OCI-LY1 (cell line): ENCODE results near the gene ADAMTS1.
A peak's percentile ranks its signal among the peaks of the same experiment; 100 is the strongest.

Experiments used
- H2AFZ ChIP-seq: fragments of 200-600 bp; sonication (generic), shearing (Covaris generic); 2 replicates; pipeline ENCODE4 v1.6.0; 2014; ENCODE audit warnings: antibody characterized with exemption, mild to moderate bottlenecking, low read length
- H3F3A ChIP-seq: fragments of 200-600 bp; sonication (generic), shearing (Covaris generic); 2 replicates; pipeline ENCODE4 v1.6.0; 2014; ENCODE audit warnings: mild to moderate bottlenecking, antibody characterized with exemption, low read length, moderate library complexity; ENCODE audit not compliant: insufficient read depth
- H3K27ac ChIP-seq: fragments of 200-600 bp; sonication (generic); 2 replicates; pipeline ENCODE4 v1.5.1; 2014; ENCODE audit warnings: low read length, mixed run types, mild to moderate bottlenecking, low read depth; ENCODE audit not compliant: poor library complexity, severe bottlenecking
- H3K27me3 ChIP-seq: fragments of 200-600 bp; sonication (generic); 2 replicates; pipeline ENCODE4 v1.6.0; 2014; ENCODE audit warnings: antibody characterized with exemption, mild to moderate bottlenecking, low read length, moderate library complexity; ENCODE audit not compliant: insufficient read depth
- H3K36me3 ChIP-seq: fragments of 200-600 bp; sonication (generic); 2 replicates; pipeline ENCODE4 v1.6.1; 2014; ENCODE audit warnings: mild to moderate bottlenecking, antibody characterized with exemption, low read length, moderate library complexity, mixed read lengths; ENCODE audit not compliant: insufficient read depth
- H3K4me1 ChIP-seq: fragments of 200-600 bp; sonication (generic); 2 replicates; pipeline ENCODE4 v1.5.1; 2014; ENCODE audit warnings: mild to moderate bottlenecking, low read length, moderate library complexity; ENCODE audit not compliant: insufficient read depth, severe bottlenecking
- H3K4me2 ChIP-seq: fragments of 200-600 bp; sonication (generic), shearing (Covaris generic); 2 replicates; pipeline ENCODE4 v1.6.1; 2014; ENCODE audit warnings: low read length
- H3K4me3 ChIP-seq: fragments of 200-600 bp; sonication (generic); 2 replicates; pipeline ENCODE4 v1.5.1; 2014; ENCODE audit warnings: low read length, low read depth, mild to moderate bottlenecking, mixed read lengths; ENCODE audit not compliant: poor library complexity, severe bottlenecking
- H3K79me2 ChIP-seq: fragments of 200-600 bp; shearing (Covaris generic); 2 replicates; pipeline ENCODE4 v1.6.1; 2016; ENCODE audit warnings: mixed run types, low read length, mixed read lengths; ENCODE audit not compliant: insufficient read depth
- H3K9ac ChIP-seq: fragments of 200-600 bp; sonication (generic), shearing (Covaris generic); 2 replicates; pipeline ENCODE4 v1.6.1; 2014; ENCODE audit warnings: mild to moderate bottlenecking, low read length, mixed read lengths
- H3K9me2 ChIP-seq: fragments of 200-600 bp; sonication (generic), shearing (Covaris generic); 2 replicates; pipeline ENCODE4 v1.6.1; 2014; ENCODE audit warnings: low read depth, mild to moderate bottlenecking, low read length, mixed read lengths
- H3K9me3 ChIP-seq: fragments of 200-600 bp; shearing (Covaris generic); 2 replicates; pipeline ENCODE4 v1.6.1; 2014; ENCODE audit warnings: low read length, mixed read lengths
- H4K20me1 ChIP-seq: fragments of 200-600 bp; sonication (generic), shearing (Covaris generic); 2 replicates; pipeline ENCODE4 v1.6.0; 2016; ENCODE audit warnings: mild to moderate bottlenecking, low read length; ENCODE audit not compliant: insufficient read depth
- CTCF ChIP-seq: fragments of 200-600 bp; sonication (generic), shearing (Covaris generic); IDR thresholded peaks from 2 replicates; pipeline ENCODE4 v1.5.1; 2017; ENCODE audit warnings: mild to moderate bottlenecking, antibody characterized with exemption, low read length, moderate library complexity, mixed read lengths
- EZH2 ChIP-seq: fragments of 200-600 bp; sonication (generic), shearing (Covaris generic); IDR thresholded peaks from 2 replicates; pipeline ENCODE4 v1.8.0; 2017; ENCODE audit warnings: borderline replicate concordance, mixed run types, mild to moderate bottlenecking, antibody characterized with exemption, low read length, moderate library complexity, mixed read lengths

Gene ADAMTS1

GRCh38 chr21:26881504-26882228 is 36.5 kb upstream of the ADAMTS1 start:
- no peaks in the 10 kb centered on the region for H3K79me2 ChIP-seq
- H3K36me3 ChIP-seq, result no peaks in the 10 kb centered on the region
- no peaks in the 10 kb centered on the region for H3K4me1 ChIP-seq
- H3K9ac ChIP-seq, result no peak overlapping the region
- H3K4me3 ChIP-seq, result no peak overlapping the region
- H3K9me3 ChIP-seq, result no peaks in the 10 kb centered on the region
- TF ChIP-seq CTCF, result peak; percentile 47
- no peak for TF ChIP-seq EZH2
- H3F3A ChIP-seq, result no peaks in the 10 kb centered on the region
- H3K4me2 ChIP-seq, result no peak overlapping the region
- no peak overlapping the region for H2AFZ ChIP-seq
- H3K27me3 ChIP-seq, result no peaks in the 10 kb centered on the region
- no peaks in the 10 kb centered on the region for H4K20me1 ChIP-seq
- H3K27ac ChIP-seq, result no peak overlapping the region
- no peaks in the 10 kb centered on the region for H3K9me2 ChIP-seq

- no peaks in the 10 kb centered on the region for H3K36me3 ChIP-seq
- H3K9me3 ChIP-seq, result no peaks in the 10 kb centered on the region
- H3K27ac ChIP-seq, result no peak overlapping the region
- no peaks in the 10 kb centered on the region for H3K79me2 ChIP-seq
- H3K4me1 ChIP-seq, result no peaks in the 10 kb centered on the region
- no peak for TF ChIP-seq EZH2
- TF ChIP-seq CTCF, result no peak
- no peak overlapping the region for H3K4me2 ChIP-seq
- H3K27me3 ChIP-seq, result no peaks in the 10 kb centered on the region
- no peaks in the 10 kb centered on the region for H3K9me2 ChIP-seq
- no peak overlapping the region for H3K4me3 ChIP-seq
- no peaks in the 10 kb centered on the region for H4K20me1 ChIP-seq
- no peak overlapping the region for H3K9ac ChIP-seq
- no peak overlapping the region for H2AFZ ChIP-seq
- no peaks in the 10 kb centered on the region for H3F3A ChIP-seq
These were observed 31.8 kb upstream of the ADAMTS1 start for GRCh38 chr21:26877018-26877417.

GRCh38 chr21:26874347-26874746 is 29.1 kb upstream of the ADAMTS1 start:
- Histone ChIP-seq H4K20me1 (no peaks in the 10 kb centered on the region), H3K9ac (no peak overlapping the region), H3K36me3 (no peaks in the 10 kb centered on the region), H3K27ac (no peak overlapping the region), H3K79me2 (no peaks in the 10 kb centered on the region), H3K4me1 (no peaks in the 10 kb centered on the region), H3F3A (no peaks in the 10 kb centered on the region), H3K9me2 (no peaks in the 10 kb centered on the region), H3K4me3 (no peak overlapping the region), H2AFZ (no peak overlapping the region), H3K9me3 (no peaks in the 10 kb centered on the region), H3K27me3 (no peaks in the 10 kb centered on the region), H3K4me2 (no peak overlapping the region)
- TF ChIP-seq CTCF (no peak), EZH2 (no peak)
